ENCODE measurements around the gene NOC2L. TPM values are rescaled to one million over a fixed set of nuclear protein-coding genes. Genes with fewer than 3 reads are reported as not detected.
"Not testable (repeated sequence)": the region's sequence is repeated elsewhere in the genome, so short reads cannot be mapped to it uniquely, and the experiment has no call there.

NOC2L gene
- total RNA-seq, 4 donors from 2014 or later: 21.8 to 58.8 (median 37.5) TPM

DNA sequence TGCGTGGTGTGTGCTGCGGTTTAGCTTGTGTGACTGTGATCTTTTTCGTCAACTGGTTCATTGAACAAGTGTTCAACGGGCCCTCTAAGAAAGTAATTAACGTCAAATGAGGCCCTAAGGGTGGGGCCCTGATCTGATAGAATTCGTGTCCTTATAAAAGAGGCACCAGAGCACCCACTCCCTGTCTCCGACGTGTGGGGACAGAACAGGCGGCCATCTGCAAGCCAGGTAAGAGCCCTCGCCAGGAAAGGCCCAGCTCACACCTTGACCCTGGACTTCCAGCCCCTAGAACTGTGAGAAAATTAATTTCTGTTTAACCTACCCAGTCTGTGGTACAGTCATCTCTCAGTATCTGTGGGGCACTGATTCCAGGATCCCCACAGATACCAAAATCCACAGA is 55.8 kb downstream of the NOC2L start:
- TF ChIP-seq, protein P1, sequence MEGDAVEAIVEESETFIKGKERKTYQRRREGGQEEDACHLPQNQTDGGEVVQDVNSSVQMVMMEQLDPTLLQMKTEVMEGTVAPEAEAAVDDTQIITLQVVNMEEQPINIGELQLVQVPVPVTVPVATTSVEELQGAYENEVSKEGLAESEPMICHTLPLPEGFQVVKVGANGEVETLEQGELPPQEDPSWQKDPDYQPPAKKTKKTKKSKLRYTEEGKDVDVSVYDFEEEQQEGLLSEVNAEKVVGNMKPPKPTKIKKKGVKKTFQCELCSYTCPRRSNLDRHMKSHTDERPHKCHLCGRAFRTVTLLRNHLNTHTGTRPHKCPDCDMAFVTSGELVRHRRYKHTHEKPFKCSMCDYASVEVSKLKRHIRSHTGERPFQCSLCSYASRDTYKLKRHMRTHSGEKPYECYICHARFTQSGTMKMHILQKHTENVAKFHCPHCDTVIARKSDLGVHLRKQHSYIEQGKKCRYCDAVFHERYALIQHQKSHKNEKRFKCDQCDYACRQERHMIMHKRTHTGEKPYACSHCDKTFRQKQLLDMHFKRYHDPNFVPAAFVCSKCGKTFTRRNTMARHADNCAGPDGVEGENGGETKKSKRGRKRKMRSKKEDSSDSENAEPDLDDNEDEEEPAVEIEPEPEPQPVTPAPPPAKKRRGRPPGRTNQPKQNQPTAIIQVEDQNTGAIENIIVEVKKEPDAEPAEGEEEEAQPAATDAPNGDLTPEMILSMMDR (IDR thresholded peaks at IDR 0.05): no peak
- no peak for TF ChIP-seq POLR2A (IDR thresholded peaks at IDR 0.05)
- intact Hi-C loops (cut with DNase I; ENCODE audit: low total_unique reads): loop anchor here (10.0 kb wide), 1 partner anchor 71 kb away; no protein-coding TSS in a partner anchor

DNA sequence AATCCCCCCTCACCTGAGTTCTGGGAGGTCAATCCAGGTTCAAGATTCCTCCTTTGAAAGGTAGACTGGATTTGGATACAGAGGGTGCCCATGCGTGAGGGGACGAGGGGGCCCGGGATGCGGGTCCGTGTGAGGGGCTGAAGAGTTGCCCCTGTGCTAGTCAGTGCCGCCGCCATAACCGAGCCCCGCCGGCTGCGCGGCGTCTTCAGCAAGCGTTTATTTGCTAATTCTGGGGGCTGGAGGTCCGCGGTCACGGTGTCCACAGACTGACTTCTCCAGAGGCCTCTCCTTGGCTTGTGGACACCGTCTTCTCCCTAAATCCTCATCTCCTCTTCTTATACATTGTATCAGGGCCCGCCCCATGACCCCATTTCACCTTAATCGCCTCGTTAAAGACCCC is 56.3 kb downstream of the NOC2L start:
- Histone ChIP-seq H3K36me3 (no peaks in the 10 kb centered on the region), H3K4me1 (no peaks in the 10 kb centered on the region), H3K4me3 (no peak overlapping the region), H3K27me3 (no peaks in the 10 kb centered on the region), H3K9me3 (no peaks in the 10 kb centered on the region), H3K27ac (no peak overlapping the region)
- intact Hi-C loops (cut with DNase I; ENCODE audit: low total_unique reads): loop anchor here (10.0 kb wide), 1 partner anchor 72 kb away; no protein-coding TSS in a partner anchor
- no peak for DNase-seq
- no peak for TF ChIP-seq POLR2A (IDR thresholded peaks at IDR 0.05)
- TF ChIP-seq, protein P1 (IDR thresholded peaks at IDR 0.05): no peak

More for the DNA sequence above, 55.8 kb downstream of the NOC2L start:
- no peak for DNase-seq
- Histone ChIP-seq H3K4me3 (no peak overlapping the region), H3K4me1 (no peaks in the 10 kb centered on the region), H3K27ac (no peak overlapping the region), H3K36me3 (no peaks in the 10 kb centered on the region), H3K27me3 (no peaks in the 10 kb centered on the region), H3K9me3 (no peaks in the 10 kb centered on the region)

DNA sequence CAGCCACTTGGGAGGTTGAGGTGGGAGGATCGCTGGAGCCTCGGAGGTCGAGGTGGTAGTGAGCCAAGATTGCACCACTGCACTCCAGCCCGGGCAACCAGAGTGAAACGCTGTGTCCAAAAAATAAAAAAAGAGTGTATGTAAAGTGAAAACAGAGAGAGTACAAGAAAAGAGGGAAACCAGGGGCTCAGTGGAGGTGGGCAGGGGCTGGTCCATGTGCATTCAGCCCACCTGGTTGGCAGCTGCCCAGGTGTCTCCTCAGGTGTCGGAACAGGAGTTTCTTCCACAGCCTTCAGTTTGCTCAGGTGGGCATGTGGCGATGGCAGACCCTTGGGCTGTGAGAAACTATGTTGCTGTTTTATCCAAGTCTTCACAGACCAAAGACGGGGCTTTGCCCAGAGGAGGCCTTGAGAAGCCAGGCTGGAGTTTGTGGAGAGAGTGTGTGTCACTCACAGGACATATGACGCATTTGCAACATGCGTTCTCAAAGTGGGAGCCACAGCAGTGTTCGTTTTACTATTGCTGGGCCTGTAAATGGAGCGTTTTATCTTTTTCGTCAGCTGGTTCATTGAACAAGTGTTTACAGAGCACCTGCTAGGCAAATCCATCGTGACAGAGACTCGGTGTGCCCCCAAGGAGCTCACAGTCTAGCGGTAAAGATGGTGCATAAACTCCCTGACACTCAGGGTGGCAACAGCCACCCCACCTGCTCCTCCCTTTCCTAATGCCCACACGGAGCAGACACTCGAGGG is 57.8 kb downstream of the NOC2L start:
- no peak for DNase-seq
- intact Hi-C loops (cut with DNase I; ENCODE audit: low total_unique reads): loop anchor here (10.0 kb wide), 1 partner anchor 74 kb away; no protein-coding TSS in a partner anchor
- H3K4me1 ChIP-seq: no peaks in the 10 kb centered on the region
- H3K36me3 ChIP-seq: no peaks in the 10 kb centered on the region
- no peak for TF ChIP-seq POLR2A (IDR thresholded peaks at IDR 0.05)
- TF ChIP-seq, protein P1 (IDR thresholded peaks at IDR 0.05): no peak
- no peaks in the 10 kb centered on the region for H3K9me3 ChIP-seq
- no peak overlapping the region for H3K4me3 ChIP-seq
- H3K27ac ChIP-seq: no peak overlapping the region
- no peaks in the 10 kb centered on the region for H3K27me3 ChIP-seq

DNA sequence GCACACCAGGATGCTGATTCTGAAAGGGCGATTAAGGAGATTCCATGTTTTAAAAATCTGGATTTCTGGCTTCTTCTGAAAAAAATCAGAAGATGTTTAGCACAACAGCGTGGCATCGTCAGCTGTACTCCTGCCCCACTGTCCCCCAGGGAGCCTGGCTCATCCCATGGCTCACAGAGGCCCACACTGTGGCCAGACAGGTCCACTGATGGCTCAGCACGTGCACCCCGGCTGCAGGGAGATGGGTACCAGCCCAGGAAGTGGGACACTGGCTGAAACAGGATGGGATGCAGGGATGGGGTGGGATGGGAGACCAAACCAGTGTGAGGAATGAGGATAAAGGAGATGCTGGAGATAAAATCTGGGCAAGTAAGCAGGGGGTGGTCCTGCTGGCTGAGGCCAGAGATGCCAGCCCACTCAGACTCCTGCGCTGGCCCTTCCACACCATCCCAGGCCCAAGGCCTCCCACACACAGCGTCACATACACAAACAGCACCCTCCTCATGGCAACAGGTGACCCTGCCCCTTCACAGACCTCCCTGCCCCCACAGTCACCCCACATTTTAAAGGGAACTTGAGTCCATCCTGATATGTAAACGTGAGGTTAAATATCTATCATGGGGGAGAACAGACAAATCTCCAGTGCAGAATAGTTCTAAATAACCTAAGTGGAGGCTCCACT is 59.3 kb downstream of the NOC2L start:
- H3K27me3 ChIP-seq: no peaks in the 10 kb centered on the region
- no peak for DNase-seq
- no peak overlapping the region for H3K27ac ChIP-seq
- no peak overlapping the region for H3K4me3 ChIP-seq
- no peaks in the 10 kb centered on the region for H3K36me3 ChIP-seq
- no peaks in the 10 kb centered on the region for H3K4me1 ChIP-seq
- TF ChIP-seq, protein P1 (IDR thresholded peaks at IDR 0.05): no peak
- no peak for TF ChIP-seq POLR2A (IDR thresholded peaks at IDR 0.05)
- intact Hi-C loops (cut with DNase I; ENCODE audit: low total_unique reads): loop anchor here (10.0 kb wide), 1 partner anchor 75 kb away; no protein-coding TSS in a partner anchor
- no peaks in the 10 kb centered on the region for H3K9me3 ChIP-seq

DNA sequence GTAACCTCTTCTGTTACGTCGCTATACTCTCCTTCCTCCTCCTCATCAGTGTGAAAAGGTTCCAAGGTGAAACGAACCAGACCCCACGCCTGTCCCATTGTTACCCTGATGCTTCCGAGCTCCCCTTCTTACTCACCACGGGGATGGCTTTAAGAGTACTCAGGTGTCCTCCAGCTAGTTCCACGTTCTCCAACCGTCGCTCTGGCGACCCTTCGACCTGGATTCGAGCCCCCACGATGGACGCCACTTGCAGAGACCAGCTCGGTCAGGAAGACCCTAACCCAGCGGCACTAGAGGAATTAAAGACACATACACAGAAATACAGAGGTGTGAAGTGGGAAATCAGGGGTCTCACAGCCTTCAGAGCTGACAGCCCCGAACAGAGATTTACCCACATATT is 61.1 kb downstream of the NOC2L start:
- H3K4me1 ChIP-seq; H3K4me3 ChIP-seq; H3K9me3 ChIP-seq; intact Hi-C loops (cut with DNase I; ENCODE audit: low total_unique reads); H3K36me3 ChIP-seq; H3K27ac ChIP-seq; H3K27me3 ChIP-seq; DNase-seq: not testable (repeated sequence)
